HG02852 (cell line): ENCODE data around the gene KRI1.

Experiments
- ATAC-seq: cut with Tn5 transposase; IDR thresholded peaks from one replicate; pipeline ENCODE4 v1.9.1; 2021; ENCODE audit warnings: mild to moderate bottlenecking, moderate library complexity; ENCODE audit not compliant: unreplicated experiment

Gene KRI1

GRCh38 chr19:10565567-10566407 is at the start of gene KRI1:
KRI1 (minus strand) TSS chr19:10566010; CDS start chr19:10565999, 11 bp downstream.
- ATAC-seq, result peak; percentile 39

- ATAC-seq, result no peak
Observed at GRCh38 chr19:10612499-10613119, 46.8 kb upstream of the KRI1 start.

- no peak for ATAC-seq
Observed at GRCh38 chr19:10611907-10612306, 46.1 kb upstream of the KRI1 start.

GRCh38 chr19:10604460-10604980 is 38.7 kb upstream of the KRI1 start:
- no peak for ATAC-seq

GRCh38 chr19:10603873-10604459 is 38.2 kb upstream of the KRI1 start:
- no peak for ATAC-seq

GRCh38 chr19:10603084-10603872 is 37.5 kb upstream of the KRI1 start:
- ATAC-seq, result no peak

GRCh38 chr19:10602330-10603083 is 36.7 kb upstream of the KRI1 start:
- ATAC-seq, result peak; percentile 48

- ATAC-seq, result no peak
Observed at GRCh38 chr19:10601999-10602329, 36.2 kb upstream of the KRI1 start.

GRCh38 chr19:10600149-10600548 is 34.3 kb upstream of the KRI1 start:
- ATAC-seq, result no peak

- ATAC-seq, result no peak
Observed at GRCh38 chr19:10593820-10594637, 28.2 kb upstream of the KRI1 start.

GRCh38 chr19:10593148-10593547 is 27.3 kb upstream of the KRI1 start:
- ATAC-seq, result no peak

- no peak for ATAC-seq
Observed at GRCh38 chr19:10587839-10588150, 22.0 kb upstream of the KRI1 start.

- no peak for ATAC-seq
Observed at GRCh38 chr19:10587022-10587838, 21.4 kb upstream of the KRI1 start, which contains the start of gene AP1M2. AP1M2 (minus strand) TSS chr19:10587312; CDS start chr19:10587231, 81 bp downstream.

GRCh38 chr19:10586396-10586795 is 20.6 kb upstream of the KRI1 start:
- no peak for ATAC-seq

- no peak for ATAC-seq
Observed at GRCh38 chr19:10583036-10583776, 17.4 kb upstream of the KRI1 start.

- ATAC-seq, result no peak
Observed at GRCh38 chr19:10582091-10582490, 16.3 kb upstream of the KRI1 start.

- ATAC-seq, result no peak
Observed at GRCh38 chr19:10580979-10581631, 15.3 kb upstream of the KRI1 start.

GRCh38 chr19:10577951-10578350 is 12.1 kb upstream of the KRI1 start:
- ATAC-seq, result no peak
